ENCODE results near the gene GRIK3.

Gene GRIK3

DNA sequence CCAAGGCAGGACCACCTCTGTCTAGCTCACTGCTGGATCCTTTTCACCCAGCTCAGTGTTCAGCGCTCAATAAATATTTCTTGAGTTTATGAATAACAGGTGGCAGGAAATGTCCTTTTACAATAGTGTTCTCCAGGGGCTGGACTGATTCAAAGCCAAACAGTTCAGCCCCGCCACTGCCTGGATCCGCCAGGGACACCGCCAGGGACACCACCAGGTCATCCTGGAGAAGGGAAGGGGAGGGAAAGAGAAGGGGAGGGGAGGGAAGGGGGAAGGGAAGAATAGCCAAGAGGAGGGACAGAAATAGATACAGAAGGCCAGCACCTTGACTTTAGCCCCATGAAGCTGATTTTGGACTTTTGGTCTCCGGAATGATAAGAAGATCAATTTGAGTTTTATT lies 255.6 kb downstream of the GRIK3 start:
- no peak overlapping the region for H3K4me3 ChIP-seq (ENCODE audit: low read length in 2 of 2)
- H3K9me3 ChIP-seq (ENCODE audit: control insufficient read depth in 2 of 2, low read length in 2 of 2): no peaks in the 10 kb centered on the region
- H3K9ac ChIP-seq (ENCODE audit: low read length in 2 of 2): no peak overlapping the region
- no peak overlapping the region for H3K27ac ChIP-seq (ENCODE audit: low read length)
- peaks cover 12 to 19% of the 10 kb centered on the region in 2 donors for H3K27me3 ChIP-seq (ENCODE audit: control insufficient read depth in 1 of 2, insufficient read depth in 2 of 2, low read length in 2 of 2)
- H3K36me3 ChIP-seq (ENCODE audit: control insufficient read depth in 2 of 2, insufficient read depth in 2 of 2, low read length in 2 of 2): no peaks in the 10 kb centered on the region
- H3K4me1 ChIP-seq (ENCODE audit: control insufficient read depth, insufficient read depth, low read length): no peaks in the 10 kb centered on the region

- Histone ChIP-seq H3K4me1 (ENCODE audit: control insufficient read depth, insufficient read depth, low read length) (no peaks in the 10 kb centered on the region), H3K9me3 (ENCODE audit: control insufficient read depth in 2 of 2, low read length in 2 of 2) (no peaks in the 10 kb centered on the region), H3K9ac (ENCODE audit: low read length in 2 of 2) (no peak overlapping the region), H3K27ac (ENCODE audit: low read length) (no peak overlapping the region), H3K4me3 (ENCODE audit: low read length in 2 of 2) (no peak overlapping the region), H3K36me3 (ENCODE audit: control insufficient read depth in 2 of 2, insufficient read depth in 2 of 2, low read length in 2 of 2) (no peaks in the 10 kb centered on the region), H3K27me3 (ENCODE audit: control insufficient read depth in 1 of 2, insufficient read depth in 2 of 2, low read length in 2 of 2) (peaks cover 22 to 26% of the 10 kb centered on the region in 2 donors)
Observed at GRCh38 chr1:36776948-36777831, 257.1 kb downstream of the GRIK3 start.

DNA sequence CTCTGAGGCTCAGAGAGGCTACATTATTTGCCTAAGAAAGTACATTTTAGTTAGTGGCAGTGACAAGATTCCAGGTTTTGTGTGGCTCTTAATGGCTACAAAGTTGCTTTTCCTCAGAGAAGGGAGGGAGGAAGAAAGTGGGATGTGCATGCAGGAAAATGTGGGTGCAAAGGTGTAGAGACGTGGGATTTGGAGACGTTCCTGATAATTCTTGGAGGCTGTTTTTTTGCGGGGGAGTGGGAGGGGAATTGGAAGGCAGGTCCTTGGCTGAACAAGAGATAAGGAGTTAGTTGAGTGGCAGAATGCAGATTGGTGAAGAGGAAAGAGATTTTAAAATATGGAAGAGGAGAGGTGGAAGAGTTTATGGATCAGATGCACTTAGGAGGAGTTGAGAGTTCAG lies 258.1 kb downstream of the GRIK3 start:
- no peaks in the 10 kb centered on the region for H3K36me3 ChIP-seq (ENCODE audit: control insufficient read depth in 2 of 2, insufficient read depth in 2 of 2, low read length in 2 of 2)
- no peak overlapping the region for H3K4me3 ChIP-seq (ENCODE audit: low read length in 2 of 2)
- H3K27ac ChIP-seq (ENCODE audit: low read length): no peak overlapping the region
- H3K27me3 ChIP-seq (ENCODE audit: control insufficient read depth in 1 of 2, insufficient read depth in 2 of 2, low read length in 2 of 2): peaks cover 30 to 34% of the 10 kb centered on the region in 2 donors
- no peak overlapping the region for H3K9ac ChIP-seq (ENCODE audit: low read length in 2 of 2)
- H3K4me1 ChIP-seq (ENCODE audit: control insufficient read depth, insufficient read depth, low read length): no peaks in the 10 kb centered on the region
- H3K9me3 ChIP-seq (ENCODE audit: control insufficient read depth in 2 of 2, low read length in 2 of 2): no peaks in the 10 kb centered on the region

DNA sequence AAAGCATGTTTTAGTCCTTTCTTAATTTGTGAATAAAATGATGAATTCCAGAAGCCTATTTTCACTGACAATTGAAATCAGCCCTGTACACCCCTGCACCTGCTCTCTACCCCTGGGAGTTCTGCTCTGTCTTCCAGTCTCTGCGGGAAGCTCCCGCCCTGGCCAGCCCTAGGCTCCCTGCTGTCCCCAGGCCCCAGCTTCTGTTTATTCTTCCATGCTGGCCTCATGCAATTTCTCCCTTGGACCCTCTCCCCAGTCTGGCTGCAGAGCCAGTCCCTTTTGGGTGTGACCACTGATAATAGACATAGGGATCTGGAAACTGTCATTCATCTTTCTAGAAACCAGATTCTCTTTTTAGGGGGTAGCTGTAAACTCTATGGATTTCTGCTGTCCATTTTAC lies 258.6 kb downstream of the GRIK3 start:
- Histone ChIP-seq H3K27me3 (ENCODE audit: control insufficient read depth in 1 of 2, insufficient read depth in 2 of 2, low read length in 2 of 2) (peaks cover 32 to 35% of the 10 kb centered on the region in 2 donors), H3K4me1 (ENCODE audit: control insufficient read depth, insufficient read depth, low read length) (no peaks in the 10 kb centered on the region)

GRCh38 chr1:36773827-36774541 lies 260.3 kb downstream of the GRIK3 start:
- no peaks in the 10 kb centered on the region for H3K36me3 ChIP-seq (ENCODE audit: control insufficient read depth in 2 of 2, insufficient read depth in 2 of 2, low read length in 2 of 2)
- no peaks in the 10 kb centered on the region for H3K4me1 ChIP-seq (ENCODE audit: control insufficient read depth, insufficient read depth, low read length)
- peaks cover 33 to 41% of the 10 kb centered on the region in 2 donors for H3K27me3 ChIP-seq (ENCODE audit: control insufficient read depth in 1 of 2, insufficient read depth in 2 of 2, low read length in 2 of 2)
- H3K27ac ChIP-seq (ENCODE audit: low read length): no peak overlapping the region
- H3K4me3 ChIP-seq (ENCODE audit: low read length in 2 of 2): no peak overlapping the region
- no peaks in the 10 kb centered on the region for H3K9me3 ChIP-seq (ENCODE audit: control insufficient read depth in 2 of 2, low read length in 2 of 2)
- no peak overlapping the region for H3K9ac ChIP-seq (ENCODE audit: low read length in 2 of 2)

More for the DNA sequence above, 258.6 kb downstream of the GRIK3 start:
- Histone ChIP-seq H3K27ac (ENCODE audit: low read length) (no peak overlapping the region), H3K36me3 (ENCODE audit: control insufficient read depth in 2 of 2, insufficient read depth in 2 of 2, low read length in 2 of 2) (no peaks in the 10 kb centered on the region), H3K9ac (ENCODE audit: low read length in 2 of 2) (no peak overlapping the region), H3K4me3 (ENCODE audit: low read length in 2 of 2) (no peak overlapping the region), H3K9me3 (ENCODE audit: control insufficient read depth in 2 of 2, low read length in 2 of 2) (no peaks in the 10 kb centered on the region)

- Histone ChIP-seq H3K27ac (ENCODE audit: low read length) (no peak overlapping the region), H3K9ac (ENCODE audit: low read length in 2 of 2) (no peak overlapping the region), H3K36me3 (ENCODE audit: control insufficient read depth in 2 of 2, insufficient read depth in 2 of 2, low read length in 2 of 2) (no peaks in the 10 kb centered on the region), H3K27me3 (ENCODE audit: control insufficient read depth in 1 of 2, insufficient read depth in 2 of 2, low read length in 2 of 2) (peaks cover 32 to 47% of the 10 kb centered on the region in 2 donors), H3K4me3 (ENCODE audit: low read length in 2 of 2) (no peak overlapping the region), H3K9me3 (ENCODE audit: control insufficient read depth in 2 of 2, low read length in 2 of 2) (peaks cover 0 to 3% of the 10 kb centered on the region in 2 donors), H3K4me1 (ENCODE audit: control insufficient read depth, insufficient read depth, low read length) (no peaks in the 10 kb centered on the region)
Observed at GRCh38 chr1:36772647-36773495, 261.4 kb downstream of the GRIK3 start.

- peaks cover 32 to 44% of the 10 kb centered on the region in 2 donors for H3K27me3 ChIP-seq (ENCODE audit: control insufficient read depth in 1 of 2, insufficient read depth in 2 of 2, low read length in 2 of 2)
- H3K9ac ChIP-seq (ENCODE audit: low read length in 2 of 2): no peak overlapping the region
- no peaks in the 10 kb centered on the region for H3K36me3 ChIP-seq (ENCODE audit: control insufficient read depth in 2 of 2, insufficient read depth in 2 of 2, low read length in 2 of 2)
- no peak overlapping the region for H3K27ac ChIP-seq (ENCODE audit: low read length)
- H3K4me3 ChIP-seq (ENCODE audit: low read length in 2 of 2): no peak overlapping the region
- H3K4me1 ChIP-seq (ENCODE audit: control insufficient read depth, insufficient read depth, low read length): no peaks in the 10 kb centered on the region
- H3K9me3 ChIP-seq (ENCODE audit: control insufficient read depth in 2 of 2, low read length in 2 of 2): peaks cover 0 to 5% of the 10 kb centered on the region in 2 donors
Observed at GRCh38 chr1:36771660-36772284, 262.5 kb downstream of the GRIK3 start.

DNA sequence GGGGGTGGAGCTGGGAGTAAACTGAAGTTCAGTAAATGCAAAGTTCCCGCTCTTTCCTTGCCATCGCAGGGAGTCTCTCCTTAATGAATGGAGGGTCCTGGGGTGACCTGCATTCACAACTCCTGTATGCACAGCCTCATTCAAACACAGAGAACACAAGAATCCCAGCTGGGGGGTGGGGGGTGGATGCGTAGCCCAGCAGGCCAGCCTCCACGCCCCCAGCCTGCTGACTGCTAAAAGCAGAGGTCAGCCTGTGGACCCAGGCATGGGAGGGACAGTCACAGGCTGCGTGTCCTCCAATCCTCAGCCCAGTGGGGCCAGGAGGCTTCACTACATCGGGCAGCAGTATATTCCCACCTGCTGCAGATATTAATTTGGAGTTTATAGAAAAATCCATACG lies 263.1 kb downstream of the GRIK3 start:
- Histone ChIP-seq H3K4me1 (ENCODE audit: control insufficient read depth, insufficient read depth, low read length) (no peaks in the 10 kb centered on the region), H3K9me3 (ENCODE audit: control insufficient read depth in 2 of 2, low read length in 2 of 2) (peaks cover 0 to 5% of the 10 kb centered on the region in 2 donors), H3K4me3 (ENCODE audit: low read length in 2 of 2) (no peak overlapping the region), H3K27ac (ENCODE audit: low read length) (no peak overlapping the region), H3K36me3 (ENCODE audit: control insufficient read depth in 2 of 2, insufficient read depth in 2 of 2, low read length in 2 of 2) (no peaks in the 10 kb centered on the region), H3K9ac (ENCODE audit: low read length in 2 of 2) (no peak overlapping the region), H3K27me3 (ENCODE audit: control insufficient read depth in 1 of 2, insufficient read depth in 2 of 2, low read length in 2 of 2) (peaks cover 32 to 42% of the 10 kb centered on the region in 2 donors)

GRCh38 chr1:36769886-36770830 lies 264.2 kb downstream of the GRIK3 start:
- H3K9ac ChIP-seq (ENCODE audit: low read length in 2 of 2): no peak overlapping the region
- no peak overlapping the region for H3K4me3 ChIP-seq (ENCODE audit: low read length in 2 of 2)
- H3K27ac ChIP-seq (ENCODE audit: low read length): no peak overlapping the region
- no peaks in the 10 kb centered on the region for H3K36me3 ChIP-seq (ENCODE audit: control insufficient read depth in 2 of 2, insufficient read depth in 2 of 2, low read length in 2 of 2)
- H3K9me3 ChIP-seq (ENCODE audit: control insufficient read depth in 2 of 2, low read length in 2 of 2): peaks cover 0 to 5% of the 10 kb centered on the region in 2 donors
- H3K27me3 ChIP-seq (ENCODE audit: control insufficient read depth in 1 of 2, insufficient read depth in 2 of 2, low read length in 2 of 2): peaks cover 32 to 36% of the 10 kb centered on the region in 2 donors
- no peaks in the 10 kb centered on the region for H3K4me1 ChIP-seq (ENCODE audit: control insufficient read depth, insufficient read depth, low read length)
